NCI-H1092 treated with DMSO at 0.1 percent for 48 hours (cell line): ENCODE results near the gene TCF4.

ENCODE experiments used
- DNase-seq: peaks from one replicate; lab custom pipeline; 2025; lab: John Stamatoyannopoulos, UW

The TCF4 gene

DNA sequence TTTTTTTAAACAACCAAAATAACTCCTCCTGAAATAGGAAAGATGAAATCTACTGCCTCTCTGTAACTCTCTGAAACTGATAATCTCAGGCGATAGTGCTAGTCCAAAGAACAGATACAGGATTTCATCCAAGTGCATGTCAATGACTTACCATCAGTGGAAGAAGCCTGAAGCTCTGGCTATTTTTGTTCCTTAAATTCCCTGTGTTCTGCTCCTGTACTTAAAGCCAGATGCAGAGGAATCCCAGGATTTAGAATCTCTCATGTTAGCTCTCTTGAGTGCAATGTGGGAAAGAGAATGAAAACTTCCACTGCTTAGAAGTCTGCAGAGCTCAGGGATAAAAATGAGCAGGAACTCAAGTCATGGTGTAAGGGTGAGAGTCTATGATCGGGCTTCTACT lies 291.9 kb downstream of the TCF4 start:
- DNase-seq, result no peak

DNA sequence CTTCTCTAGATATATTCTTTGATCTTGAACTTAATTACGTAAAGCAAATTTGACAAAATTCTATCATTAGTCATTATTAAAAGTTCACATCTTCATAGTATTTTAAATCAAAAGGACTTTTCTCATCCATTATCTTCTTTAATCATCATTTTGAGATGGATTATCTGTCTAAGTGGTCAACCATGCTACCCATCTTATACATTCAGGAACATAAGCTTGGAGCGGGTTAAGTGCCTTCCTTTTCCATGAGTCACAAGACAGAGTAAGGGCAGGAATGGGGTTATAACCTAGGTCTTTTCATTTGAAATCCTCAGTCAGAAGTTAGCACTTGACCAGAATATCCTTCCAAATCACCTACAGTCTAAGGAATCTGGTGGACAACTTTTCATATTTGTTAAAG lies 297.1 kb downstream of the TCF4 start:
- no peak for DNase-seq

DNA sequence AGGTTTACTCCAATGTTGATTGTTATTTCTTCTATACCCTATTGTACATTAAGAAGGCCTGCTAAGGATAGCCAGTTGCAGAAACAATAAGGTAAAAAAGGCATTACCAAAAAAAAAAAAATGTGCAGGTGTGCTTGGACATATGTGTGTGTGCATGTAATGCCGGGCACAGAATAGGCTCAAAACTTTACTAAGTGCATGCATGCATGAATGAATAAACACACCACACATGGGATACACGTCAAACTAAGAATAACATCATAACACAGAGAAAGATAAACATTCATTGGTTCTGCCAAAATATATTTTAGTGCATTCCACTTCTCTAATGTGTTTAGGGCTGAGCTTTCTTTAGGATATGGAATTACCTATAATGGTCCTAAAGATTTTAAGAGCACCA lies 298.2 kb downstream of the TCF4 start:
- DNase-seq, result no peak

DNA sequence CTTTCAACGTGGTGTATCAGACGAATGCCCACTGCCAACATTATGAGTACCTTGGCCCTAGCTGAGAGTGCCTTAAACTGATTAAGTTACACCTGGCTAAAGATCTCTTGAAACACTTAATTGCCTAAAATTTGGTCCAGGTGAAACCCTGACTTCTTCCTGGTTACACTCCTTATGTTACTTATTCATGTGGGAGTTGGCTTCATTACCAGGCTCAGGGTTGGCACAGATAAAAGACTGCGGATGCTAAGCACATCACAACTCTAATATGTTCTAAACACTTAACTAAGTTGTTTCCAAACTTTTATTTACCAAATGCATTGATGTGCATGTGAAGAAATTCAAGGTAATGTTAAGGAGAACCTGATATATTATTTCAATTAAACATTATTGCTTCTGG lies 298.9 kb downstream of the TCF4 start:
- peak; percentile 79 for DNase-seq

DNA sequence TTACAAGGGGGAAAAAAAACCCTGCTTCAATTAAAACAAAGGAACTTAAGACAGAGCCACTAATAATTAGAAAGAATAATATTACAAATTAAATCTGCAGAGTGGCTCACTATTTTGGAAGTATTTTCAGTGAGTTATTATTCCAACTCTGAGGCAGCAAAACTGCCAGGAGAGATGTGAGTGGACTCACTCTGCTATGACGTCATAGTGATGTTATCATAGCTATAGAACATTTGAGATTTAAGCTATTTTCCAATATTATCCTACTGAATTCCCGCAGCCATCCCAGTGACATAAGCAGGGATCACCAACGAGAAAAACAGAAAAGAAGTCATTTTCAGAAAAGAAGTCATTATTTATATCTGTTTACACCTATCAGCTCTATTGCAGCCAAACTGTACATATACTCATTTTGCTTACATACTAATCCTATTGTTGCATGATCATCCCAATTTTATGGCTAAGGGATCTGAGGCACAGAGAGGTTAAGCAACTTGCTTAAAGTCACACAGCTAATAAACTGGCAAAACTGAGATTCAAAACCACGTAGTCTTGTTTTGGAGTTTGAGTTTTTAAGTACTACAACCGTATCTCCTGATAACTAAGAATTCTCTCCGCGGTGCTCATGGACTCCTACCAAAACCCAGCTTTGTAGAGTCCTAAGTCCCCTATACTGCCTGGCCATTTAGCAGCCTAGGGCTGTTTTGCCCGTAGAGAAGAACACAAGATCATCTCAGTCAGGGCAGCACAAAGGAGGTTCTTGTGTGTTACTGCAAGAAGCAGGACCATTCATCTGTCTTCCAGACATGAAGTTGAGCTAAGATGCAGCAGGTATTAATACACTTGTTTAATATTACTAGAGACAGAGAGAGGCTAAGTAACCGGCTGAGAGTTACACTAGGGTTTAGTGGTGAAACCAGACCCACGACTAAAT lies 299.8 kb downstream of the TCF4 start:
- peak; percentile 49 for DNase-seq

DNA sequence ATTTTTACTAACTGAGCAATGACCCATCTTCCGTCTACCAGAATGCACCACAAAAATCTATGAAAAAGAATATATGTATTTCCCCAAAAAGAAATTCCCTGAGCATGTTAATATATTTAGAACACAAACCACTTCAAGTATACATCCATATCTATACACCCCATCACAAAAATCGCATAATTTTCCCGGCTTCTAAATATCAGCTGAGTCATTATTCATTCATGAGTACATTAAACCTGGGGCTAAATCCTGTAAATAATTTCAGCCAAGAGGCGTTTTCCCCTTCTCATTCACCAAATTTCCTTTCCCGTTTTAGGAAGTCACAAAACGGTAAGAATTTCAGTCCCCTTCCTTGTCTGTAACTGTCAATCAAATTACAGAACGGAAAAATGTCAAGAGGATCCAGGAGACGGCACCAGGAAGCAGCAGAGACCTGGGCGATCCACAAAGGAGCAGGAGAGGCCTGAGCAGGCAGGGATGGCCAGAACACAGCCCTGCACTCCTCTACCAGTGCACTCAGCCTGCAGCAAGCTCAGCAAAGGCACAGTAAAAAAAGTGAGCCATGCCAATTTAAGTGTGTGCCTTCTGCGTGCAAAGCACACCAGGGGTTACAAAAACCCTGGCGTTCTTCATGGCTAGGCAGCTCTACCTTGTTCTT lies 300.7 kb downstream of the TCF4 start:
- peak; percentile 73 for DNase-seq

DNA sequence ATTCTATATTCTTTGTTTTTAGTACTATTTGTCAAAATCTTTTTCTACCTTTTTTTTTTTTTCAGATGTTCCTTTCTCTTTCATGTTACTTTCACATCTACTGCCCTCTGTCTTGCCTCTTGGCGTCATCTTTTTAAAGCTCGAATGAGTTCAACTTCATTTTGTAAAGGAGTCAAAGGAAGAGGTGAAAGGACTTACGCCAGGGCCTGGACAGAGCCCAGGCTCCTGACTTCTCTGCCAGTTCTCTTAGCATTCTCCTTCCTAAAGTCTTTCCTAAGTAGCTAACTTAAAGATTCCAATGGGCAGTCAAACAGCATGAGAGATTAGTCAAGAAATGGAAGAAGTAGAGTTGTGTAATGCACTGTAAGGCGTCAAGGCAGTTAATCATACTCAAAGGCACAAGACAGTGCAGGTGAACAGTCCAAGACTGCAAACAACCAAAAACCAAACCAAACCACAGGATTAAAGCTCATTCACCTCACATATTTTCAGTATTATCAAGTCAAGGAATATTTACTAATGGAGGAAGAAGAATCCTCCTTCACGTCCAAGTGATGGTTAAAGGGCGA lies 301.7 kb downstream of the TCF4 start:
- DNase-seq, result no peak

DNA sequence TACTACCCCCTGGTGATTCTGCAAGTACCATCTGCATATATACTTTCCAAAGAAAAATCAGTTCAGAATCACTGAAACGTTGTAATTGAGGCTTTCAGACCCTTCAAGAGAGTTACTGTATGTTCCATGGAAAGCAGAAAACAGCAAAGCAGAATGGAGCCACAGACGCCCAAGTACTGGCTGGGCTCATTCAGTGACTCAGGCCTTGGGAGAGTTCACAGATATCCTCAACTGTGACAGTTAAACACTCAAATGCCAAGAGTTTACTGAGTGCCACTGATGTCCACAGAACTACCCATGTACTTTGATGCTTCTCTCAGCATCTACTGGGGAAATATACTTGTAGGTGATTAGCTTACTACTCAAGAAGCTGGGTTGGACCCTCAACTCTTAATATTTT lies 303.4 kb downstream of the TCF4 start:
- DNase-seq, result no peak

DNA sequence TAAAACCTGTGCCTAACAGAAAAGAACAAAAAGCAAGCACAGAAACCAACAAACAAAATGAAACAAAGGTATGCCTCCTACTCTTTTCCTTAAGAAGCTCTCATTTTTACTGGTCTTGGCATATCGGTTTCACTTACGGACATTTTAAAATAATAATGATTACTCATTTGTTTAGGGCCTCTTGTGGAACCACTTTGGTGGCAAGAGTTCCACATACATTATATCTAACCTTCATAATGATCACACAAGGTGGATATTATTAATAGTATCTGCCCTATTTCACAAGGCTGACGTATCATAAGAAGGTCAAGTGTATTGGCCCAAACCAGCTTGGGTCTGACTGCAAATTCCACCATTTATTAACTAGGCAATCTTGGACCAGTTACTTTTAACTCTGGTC lies 304.7 kb downstream of the TCF4 start:
- DNase-seq, result no peak

DNA sequence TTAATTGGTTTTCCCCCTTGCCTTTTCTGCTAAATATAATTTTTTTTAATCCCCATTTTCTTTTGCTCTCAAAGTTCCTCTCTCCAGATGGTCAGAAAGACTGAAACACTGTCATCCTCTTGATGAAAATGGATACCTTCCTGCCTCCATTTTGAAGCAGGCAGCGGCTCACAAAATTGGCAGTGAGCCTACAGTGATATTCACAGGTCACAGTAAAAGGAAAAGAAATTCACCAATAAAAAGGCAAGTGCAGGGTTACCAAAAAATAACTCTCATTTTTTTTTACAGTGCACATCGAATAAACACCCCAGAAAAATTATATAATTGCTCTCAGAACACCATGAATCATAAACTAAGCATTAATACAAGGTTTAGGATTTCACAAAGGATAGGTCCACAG lies 307.5 kb downstream of the TCF4 start:
- peak; percentile 88 for DNase-seq

DNA sequence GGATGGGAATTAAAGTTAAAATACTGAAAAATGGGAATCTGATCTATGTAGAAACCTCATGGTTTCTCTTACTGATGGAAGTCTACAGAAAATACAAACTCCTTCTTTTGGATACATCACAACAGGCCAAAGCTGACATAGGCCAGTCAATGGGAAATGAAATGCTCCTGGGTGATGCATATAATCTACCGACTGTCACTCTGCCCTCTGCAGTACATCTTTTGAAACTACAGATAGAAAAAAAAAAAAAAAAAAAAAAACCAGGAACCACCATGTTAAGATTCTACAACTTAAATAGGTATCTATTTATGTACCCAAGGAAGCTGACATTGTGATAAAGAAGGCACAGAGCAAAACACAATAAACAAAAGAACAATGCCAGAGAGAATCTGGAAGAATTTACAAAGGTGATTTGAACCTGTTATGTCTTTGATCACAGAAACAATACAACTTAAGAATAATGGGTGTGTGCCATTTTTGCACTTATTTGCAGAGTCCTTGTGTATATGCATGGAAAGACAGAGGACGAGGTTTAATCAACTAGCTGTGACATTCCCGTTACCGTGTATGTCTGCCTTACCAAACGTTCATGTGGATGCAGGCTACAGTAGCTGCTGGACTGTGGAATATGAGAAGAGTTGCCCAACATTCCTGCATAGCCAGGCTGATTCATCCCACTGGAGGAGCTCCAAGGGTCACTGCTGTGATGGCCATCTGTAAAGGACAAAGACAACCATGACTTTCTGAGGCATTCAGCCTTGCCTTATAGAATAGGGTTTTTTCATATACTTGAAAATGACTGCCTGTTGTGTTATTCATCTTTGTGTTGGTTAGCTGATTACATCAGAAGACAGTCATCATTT lies 312.7 kb downstream of the TCF4 start:
- DNase-seq, result no peak

DNA sequence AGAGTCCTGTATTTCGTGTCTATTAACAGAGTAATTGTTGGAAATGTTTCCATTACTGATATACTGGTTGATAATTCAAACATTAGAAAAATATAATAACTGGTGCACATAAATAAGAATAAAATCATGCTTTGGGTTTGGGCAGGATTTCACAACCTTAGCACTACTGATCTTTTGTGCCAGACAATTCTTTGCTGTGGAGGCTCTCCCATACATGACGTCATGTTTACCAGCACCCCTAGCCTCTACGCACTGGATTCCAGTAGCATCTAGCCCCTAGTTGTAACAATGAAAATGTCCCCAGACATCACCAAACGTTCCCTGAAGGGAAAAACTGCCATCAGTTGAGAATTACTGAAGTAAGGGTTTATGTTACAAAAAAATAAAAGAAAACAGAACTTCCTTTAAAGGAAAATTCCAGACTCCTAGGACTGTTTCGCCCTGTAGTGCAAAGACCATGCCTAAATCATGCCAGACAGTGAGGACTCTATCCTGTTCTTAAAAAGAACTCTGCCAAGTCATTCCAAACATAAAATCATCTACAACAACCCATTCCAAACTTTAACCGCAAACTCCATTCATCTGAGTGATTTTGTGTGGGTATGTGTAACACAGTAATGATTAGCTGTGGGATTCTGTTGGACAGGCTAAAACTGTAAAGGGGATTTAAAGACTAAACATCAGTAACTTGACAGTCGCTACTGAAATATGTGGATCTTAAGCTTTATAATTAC lies 315.3 kb downstream of the TCF4 start:
- DNase-seq, result no peak

DNA sequence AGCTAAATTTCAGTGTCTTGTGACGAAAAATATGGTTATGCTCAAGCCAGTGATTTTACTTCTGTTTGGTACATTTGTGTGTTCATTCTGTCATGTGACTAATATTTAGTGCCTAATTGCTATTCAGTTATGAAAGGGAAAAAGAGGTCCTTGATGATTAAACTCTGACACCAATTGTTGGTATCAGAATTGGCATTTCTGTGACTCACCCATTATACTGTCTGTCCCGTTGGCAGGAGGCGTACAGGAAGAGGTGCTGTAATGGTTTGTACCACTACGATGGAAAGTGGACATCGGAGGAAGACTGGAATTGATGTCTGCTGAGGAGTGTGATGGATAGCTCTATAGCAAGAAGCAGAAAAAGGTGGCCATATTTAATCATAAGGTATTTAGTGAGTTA lies 318.4 kb downstream of the TCF4 start:
- DNase-seq, result no peak

DNA sequence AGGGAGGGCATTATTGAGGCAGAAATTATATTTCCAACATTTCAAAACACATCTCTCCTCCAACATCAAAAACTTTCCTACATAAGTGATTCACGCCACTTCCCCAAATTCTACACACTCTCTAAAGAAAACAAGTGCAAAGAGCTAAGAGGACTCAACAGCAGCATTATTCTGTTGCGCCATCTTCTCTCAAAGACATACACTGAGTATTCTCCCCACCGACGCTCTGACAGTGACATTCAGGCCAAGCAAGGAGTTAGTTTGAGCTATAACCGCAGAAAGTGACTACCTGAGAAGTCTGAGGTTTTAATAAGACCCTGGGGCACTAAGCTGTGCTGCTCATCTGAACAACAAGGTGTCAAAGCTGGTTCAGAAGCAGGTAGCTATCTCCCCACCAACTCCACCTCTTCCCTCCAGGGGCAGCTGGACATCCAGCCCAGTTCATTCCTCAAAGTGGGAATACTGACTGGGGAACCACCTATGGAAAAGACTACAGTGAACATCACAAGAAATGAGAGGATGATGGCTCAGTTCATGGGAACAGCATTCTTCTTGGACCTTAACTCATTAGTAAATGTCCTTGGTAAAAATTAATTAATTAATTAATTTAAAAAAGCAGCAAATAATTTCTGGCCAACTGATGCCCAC lies 319.2 kb downstream of the TCF4 start:
- no peak for DNase-seq

DNA sequence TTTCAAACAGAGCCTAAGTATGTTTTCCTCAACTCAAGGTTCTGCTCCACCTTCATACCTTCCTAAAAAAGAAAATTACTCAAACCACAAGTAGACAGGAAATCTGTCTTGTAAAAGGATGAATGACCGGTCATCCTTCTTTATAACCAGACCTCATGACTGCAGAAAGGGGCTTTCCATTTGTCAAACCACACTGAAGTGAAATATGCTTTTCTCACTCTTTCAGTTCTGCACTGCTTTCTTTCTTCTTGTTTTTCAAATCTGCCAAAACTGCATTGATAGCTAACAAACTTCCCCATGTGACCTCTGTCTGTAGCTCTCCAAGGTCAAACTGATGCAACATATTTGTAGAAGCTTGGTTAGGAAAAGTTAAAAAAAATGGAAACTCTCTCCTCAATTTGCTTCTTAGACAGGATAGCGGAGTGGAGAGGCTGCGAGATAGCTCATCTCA lies 319.8 kb downstream of the TCF4 start:
- no peak for DNase-seq

DNA sequence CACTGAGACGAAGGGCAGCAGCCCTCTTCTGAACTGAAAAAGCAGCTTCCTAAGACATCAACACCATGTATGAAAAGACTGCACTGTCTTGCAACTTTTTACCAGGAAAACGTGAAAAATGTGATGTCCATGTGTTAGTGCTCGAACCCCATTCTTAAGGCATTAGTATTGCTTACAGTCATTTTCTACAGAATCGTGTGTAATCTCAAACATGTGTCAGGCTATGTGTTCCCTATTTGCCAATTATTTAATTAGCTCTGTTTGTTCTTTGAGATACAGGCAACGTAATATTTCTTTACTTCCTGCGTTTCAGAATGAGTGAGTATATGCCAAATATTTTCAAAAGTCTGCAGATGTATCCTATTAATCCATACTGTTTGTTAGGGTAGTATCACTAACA lies 321.0 kb downstream of the TCF4 start:
- DNase-seq, result no peak

DNA sequence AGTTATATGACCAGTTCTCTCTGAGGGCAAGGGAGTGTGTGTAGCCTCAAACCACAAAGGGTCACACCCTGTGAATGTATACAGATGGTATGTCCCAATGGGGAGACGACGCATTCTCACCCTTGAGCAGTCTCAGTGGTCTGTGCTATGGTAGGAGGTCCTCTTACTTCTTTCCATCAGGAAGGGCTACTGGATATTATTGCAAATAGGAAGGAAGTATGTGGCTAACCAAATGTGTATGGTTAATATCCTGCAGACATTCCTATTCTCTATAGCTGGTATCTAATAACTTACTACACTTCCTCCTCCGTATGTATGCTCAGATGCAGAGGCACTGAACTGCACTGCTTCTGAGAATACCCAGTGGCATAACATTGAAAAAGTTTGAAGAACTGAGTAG lies 322.0 kb downstream of the TCF4 start:
- no peak for DNase-seq

DNA sequence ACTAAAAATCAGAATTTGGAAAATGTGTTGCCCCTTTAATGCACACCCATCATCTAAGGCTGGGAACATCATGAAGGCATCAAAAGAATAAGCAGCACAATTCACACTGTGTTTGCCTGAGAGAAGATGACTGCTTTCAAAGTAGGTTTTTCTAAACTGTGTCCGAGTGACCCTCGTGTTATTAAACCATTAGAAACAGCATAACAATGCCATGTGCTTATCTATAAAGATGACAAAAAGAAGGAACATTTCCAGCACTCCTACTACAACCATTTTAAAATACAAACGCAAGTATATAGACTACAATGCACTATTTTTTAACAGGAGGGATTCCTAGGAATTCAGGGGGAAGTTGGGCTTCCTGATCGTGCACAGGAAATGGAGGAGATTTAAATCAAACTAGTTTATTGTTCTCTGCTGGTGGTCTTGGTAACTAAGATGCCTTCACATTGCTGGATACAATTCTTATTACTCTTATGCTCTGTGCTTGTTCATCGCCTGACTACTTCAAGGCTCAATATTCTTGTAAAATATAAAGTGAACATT lies 322.8 kb downstream of the TCF4 start:
- no peak for DNase-seq

DNA sequence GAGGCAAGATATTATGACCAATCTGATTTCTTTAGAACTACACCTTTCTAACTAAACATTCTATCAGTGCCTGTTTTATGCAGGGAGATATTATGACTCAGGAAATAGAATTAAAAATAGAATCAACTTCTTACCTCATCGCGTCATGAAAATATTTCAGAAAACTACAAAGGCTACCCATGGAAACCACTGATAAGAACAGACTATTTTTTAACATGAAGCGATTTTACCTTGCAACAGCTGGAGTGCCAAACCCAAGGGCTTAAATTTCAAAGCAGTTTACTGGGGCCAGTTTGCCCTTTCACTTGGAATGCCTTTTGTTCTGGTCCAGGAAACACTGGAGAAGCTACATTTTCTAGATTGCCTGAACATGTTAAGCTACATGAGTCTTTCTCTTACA lies 323.9 kb downstream of the TCF4 start:
- peak; percentile 23 for DNase-seq

DNA sequence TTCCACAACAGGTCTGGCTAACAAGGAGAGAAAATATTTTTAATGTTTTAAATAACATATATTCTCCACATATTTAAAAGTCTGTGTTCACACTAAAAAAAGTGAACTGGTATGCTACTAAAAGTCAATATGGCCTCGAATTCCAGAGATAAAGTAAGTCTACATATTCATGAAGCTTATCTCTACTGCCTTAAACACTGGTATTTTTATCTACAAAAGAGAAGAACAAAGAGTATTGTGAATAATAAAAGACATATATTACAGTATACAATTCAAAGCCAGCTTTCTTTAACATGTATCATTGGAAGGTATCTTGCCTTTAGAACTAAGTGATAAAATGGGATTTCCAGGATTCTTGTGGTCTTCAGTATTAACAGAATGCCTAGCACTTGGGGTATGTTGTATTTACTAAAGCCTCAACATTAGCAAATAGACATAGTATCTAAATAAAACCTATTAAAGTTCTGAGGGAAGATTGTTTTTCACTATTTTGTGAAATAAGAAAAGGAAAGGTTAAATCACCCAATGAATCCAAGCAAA lies 325.9 kb downstream of the TCF4 start:
- no peak for DNase-seq
